Kidney epithelial cell (primary cell): ENCODE data around the gene MAP2K6. TPM values are rescaled to one million over a fixed set of nuclear protein-coding genes. Genes with fewer than 3 reads are reported as not detected.

ENCODE experiments used
- DNase-seq: peaks from one replicate; pipeline ENCODE4 v3.0.0-alpha.2; 2010; ENCODE audit warnings: low read depth
- H3K27me3 ChIP-seq: 2 replicates; pipeline ENCODE4 v1.6.0; 2011; ENCODE audit warnings: low read length; ENCODE audit not compliant: control insufficient read depth, insufficient read depth
- H3K36me3 ChIP-seq: 2 replicates; pipeline ENCODE4 v1.5.1; 2011; ENCODE audit warnings: low read length; ENCODE audit not compliant: control insufficient read depth, insufficient read depth
- H3K4me3 ChIP-seq: 2 replicates; pipeline ENCODE4 v1.5.1; 2011; ENCODE audit warnings: low read depth, mild to moderate bottlenecking, control low read depth, low read length
- total RNA-seq: library from RNA; depleted of rRNA; stranded (reverse); fragments of >200 nt; gene quantifications from 2 replicates; pipeline ENCODE4 v1.2.3, GENCODE V29; 2015
- TF ChIP-seq, protein P1 (sequence below): IDR thresholded peaks from 2 replicates; pipeline ENCODE4 v1.5.1; 2011; ENCODE audit warnings: mild to moderate bottlenecking, moderate library complexity, low read length, control low read depth, inconsistent platforms; ENCODE audit not compliant: insufficient read depth, poor library complexity, severe bottlenecking

The MAP2K6 gene
- total RNA-seq, 1 donor from 2014 or later = 2.2 TPM

DNA sequence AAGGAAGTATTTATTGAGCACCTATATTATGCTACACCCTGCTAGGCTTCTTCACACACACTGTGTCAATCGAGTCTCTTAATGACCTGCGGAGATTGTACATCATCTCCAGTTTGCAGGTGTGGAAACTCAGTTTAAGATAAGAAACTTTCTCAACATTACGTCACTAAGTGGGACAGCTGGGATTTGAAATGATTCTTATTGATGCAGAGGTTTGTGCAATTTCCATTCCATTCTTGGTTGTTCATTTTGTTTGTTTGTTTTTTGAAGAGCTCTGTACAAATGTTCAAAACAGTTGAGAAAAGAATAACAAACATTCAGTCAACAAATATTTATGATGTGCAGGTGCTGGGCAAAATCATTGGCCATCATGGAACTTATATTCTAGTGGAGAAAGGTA lies 84.8 kb downstream of the MAP2K6 start:
- H3K27me3 ChIP-seq = no peaks in the 10 kb centered on the region
- no peak for DNase-seq
- no peak overlapping the region for H3K4me3 ChIP-seq
- TF ChIP-seq, protein P1, sequence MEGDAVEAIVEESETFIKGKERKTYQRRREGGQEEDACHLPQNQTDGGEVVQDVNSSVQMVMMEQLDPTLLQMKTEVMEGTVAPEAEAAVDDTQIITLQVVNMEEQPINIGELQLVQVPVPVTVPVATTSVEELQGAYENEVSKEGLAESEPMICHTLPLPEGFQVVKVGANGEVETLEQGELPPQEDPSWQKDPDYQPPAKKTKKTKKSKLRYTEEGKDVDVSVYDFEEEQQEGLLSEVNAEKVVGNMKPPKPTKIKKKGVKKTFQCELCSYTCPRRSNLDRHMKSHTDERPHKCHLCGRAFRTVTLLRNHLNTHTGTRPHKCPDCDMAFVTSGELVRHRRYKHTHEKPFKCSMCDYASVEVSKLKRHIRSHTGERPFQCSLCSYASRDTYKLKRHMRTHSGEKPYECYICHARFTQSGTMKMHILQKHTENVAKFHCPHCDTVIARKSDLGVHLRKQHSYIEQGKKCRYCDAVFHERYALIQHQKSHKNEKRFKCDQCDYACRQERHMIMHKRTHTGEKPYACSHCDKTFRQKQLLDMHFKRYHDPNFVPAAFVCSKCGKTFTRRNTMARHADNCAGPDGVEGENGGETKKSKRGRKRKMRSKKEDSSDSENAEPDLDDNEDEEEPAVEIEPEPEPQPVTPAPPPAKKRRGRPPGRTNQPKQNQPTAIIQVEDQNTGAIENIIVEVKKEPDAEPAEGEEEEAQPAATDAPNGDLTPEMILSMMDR = no peak
- no peaks in the 10 kb centered on the region for H3K36me3 ChIP-seq

DNA sequence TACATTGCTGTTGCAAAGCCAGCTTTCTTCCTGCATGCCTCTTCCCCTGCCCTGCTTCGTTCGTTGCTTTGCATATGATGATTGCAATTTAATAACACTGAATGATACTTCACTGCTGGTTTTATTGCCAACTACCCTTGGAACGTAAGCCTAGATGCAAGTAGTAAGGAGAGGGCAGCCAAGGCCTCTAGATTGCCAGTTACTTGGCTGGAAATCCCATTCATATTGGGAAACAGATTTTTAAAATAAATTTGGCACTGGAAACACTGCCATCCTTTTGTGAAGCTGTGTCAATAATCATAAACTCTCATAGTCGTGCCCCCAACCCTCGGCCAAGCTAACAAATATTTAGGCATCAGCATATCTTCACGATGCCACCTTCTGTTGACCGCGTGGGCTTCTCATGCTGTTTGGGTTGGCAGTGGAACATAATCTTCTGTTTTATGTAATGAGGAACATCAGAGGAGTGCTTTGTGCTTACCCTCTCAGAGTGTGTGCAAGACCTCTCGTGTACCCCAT lies 86.5 kb downstream of the MAP2K6 start:
- H3K36me3 ChIP-seq = no peaks in the 10 kb centered on the region
- TF ChIP-seq, protein P1 = no peak
- H3K27me3 ChIP-seq = no peaks in the 10 kb centered on the region
- DNase-seq = no peak
- H3K4me3 ChIP-seq = no peak overlapping the region

DNA sequence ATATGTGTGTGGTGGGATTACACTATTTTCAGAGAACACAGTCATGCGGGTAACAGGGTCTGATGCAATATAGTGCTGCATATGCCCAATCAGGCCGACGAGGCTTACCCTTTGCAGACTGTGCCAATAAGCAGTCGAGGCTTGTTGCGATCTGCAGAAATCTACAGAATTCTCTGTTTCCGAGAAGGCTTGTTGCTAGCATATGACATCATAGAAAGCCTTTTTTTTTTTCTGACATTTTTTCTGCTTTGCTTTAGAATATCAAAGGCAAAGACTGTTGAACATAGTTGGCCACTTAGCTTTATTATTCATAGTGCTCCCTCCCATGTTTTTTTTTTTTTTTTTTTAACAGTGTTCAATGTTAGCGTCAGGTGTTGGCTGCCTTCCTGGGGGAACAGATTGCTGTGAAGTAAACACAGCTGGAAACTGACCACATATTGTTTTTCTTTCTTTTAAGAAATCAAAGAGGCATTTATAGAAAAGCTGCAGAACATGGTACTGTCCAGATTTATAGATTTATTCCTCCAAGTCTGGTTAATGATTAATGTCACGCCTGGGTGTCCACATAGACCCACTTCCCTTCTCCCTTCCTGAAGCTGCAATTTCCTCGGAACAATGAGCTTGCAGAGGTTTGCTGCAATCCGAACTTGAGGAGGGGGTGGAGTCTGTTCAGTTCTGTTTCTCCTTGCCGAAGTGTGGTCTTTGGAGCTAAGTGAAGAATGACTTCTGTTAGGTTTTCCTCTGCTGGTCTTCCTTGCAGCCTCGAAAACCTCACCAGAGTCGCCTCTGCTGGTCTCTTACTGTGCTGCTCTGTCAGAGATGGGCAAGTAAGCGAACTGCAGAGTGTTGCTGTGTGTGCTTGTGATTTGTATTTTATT lies 87.3 kb downstream of the MAP2K6 start:
- Histone ChIP-seq H3K36me3 (no peaks in the 10 kb centered on the region), H3K27me3 (no peaks in the 10 kb centered on the region), H3K4me3 (peak overlapping the region; percentile 9)
- TF ChIP-seq, protein P1 = no peak
- peak; percentile 63 for DNase-seq

DNA sequence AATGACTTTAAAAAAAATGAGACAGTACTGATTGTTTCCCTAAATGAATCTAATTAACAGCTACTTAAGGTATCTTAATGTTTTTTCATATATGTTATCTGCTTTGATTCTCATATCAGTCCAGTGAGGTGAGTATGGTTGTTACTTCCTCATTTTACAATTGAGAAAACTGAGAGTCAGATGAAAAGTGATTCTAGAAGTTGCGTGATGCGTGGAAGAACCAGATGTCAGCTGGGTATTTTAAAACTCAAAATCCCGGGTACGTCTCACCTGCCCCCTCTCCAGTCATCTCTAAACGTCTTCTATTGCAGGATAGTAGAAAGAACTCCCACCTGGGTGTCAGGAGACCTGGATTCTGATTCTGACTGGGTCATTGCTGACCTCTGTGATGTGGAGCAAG lies 89.2 kb downstream of the MAP2K6 start:
- Histone ChIP-seq H3K4me3 (no peak overlapping the region), H3K36me3 (no peaks in the 10 kb centered on the region), H3K27me3 (no peaks in the 10 kb centered on the region)
- DNase-seq = no peak
- TF ChIP-seq, protein P1 = no peak

GRCh38 chr17:69505740-69506139 lies 91.2 kb downstream of the MAP2K6 start:
- Histone ChIP-seq H3K27me3 (no peaks in the 10 kb centered on the region), H3K4me3 (no peak overlapping the region), H3K36me3 (no peaks in the 10 kb centered on the region)
- TF ChIP-seq, protein P1 = no peak
- DNase-seq = no peak

DNA sequence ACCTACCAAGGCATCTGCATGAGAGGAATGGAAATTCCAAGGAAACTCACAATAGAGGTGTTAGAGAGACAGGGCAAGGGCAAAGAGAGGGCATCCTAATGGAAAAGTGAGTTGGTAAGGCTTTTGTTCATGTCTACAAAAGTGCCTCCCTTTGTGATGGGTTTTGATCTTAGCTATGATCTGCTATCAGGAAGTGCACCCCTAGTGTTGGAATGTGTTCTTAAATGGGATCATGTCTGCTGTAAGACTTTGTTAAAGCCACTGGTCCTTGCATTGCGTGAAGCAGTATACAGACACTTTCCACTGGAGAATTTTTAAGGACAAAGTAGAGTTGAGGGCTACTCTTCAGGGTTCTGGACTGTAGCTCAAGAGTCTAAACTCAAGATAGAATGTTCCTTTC lies 92.0 kb downstream of the MAP2K6 start:
- Histone ChIP-seq H3K27me3 (no peaks in the 10 kb centered on the region), H3K36me3 (no peaks in the 10 kb centered on the region), H3K4me3 (no peak overlapping the region)
- DNase-seq = no peak
- TF ChIP-seq, protein P1 = peak; percentile 33
